A673 (cell line): ENCODE data around the gene GRXCR2.

Experiments
- EZH2 ChIP-seq: fragments of 200-600 bp; sonication (generic); IDR thresholded peaks from 2 replicates; pipeline ENCODE4 v1.6.1; 2017; ENCODE audit warnings: borderline replicate concordance, low read depth, mild to moderate bottlenecking, mixed read lengths, antibody characterized with exemption, low read length; ENCODE audit not compliant: poor library complexity, severe bottlenecking
- TF ChIP-seq, protein P1 (sequence below): fragments of 300-800, 200-600 bp; sonication (generic); conservative IDR thresholded peaks from 2 replicates; pipeline ENCODE4 v1.5.1; 2017; ENCODE audit warnings: low read depth, mild to moderate bottlenecking, antibody characterized with exemption, low read length, moderate library complexity, mixed read lengths

GRCh38 chr5:145912594-145912993, 39.8 kb upstream of the GRXCR2 start:
- TF ChIP-seq, protein P1, sequence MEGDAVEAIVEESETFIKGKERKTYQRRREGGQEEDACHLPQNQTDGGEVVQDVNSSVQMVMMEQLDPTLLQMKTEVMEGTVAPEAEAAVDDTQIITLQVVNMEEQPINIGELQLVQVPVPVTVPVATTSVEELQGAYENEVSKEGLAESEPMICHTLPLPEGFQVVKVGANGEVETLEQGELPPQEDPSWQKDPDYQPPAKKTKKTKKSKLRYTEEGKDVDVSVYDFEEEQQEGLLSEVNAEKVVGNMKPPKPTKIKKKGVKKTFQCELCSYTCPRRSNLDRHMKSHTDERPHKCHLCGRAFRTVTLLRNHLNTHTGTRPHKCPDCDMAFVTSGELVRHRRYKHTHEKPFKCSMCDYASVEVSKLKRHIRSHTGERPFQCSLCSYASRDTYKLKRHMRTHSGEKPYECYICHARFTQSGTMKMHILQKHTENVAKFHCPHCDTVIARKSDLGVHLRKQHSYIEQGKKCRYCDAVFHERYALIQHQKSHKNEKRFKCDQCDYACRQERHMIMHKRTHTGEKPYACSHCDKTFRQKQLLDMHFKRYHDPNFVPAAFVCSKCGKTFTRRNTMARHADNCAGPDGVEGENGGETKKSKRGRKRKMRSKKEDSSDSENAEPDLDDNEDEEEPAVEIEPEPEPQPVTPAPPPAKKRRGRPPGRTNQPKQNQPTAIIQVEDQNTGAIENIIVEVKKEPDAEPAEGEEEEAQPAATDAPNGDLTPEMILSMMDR = no peak
- TF ChIP-seq EZH2 = no peak
